Loucy (cell line): ENCODE measurements around the gene CAMKV.

Experiments
- EZH2phosphoT487 ChIP-seq: fragments of 200-600 bp; IDR thresholded peaks from 2 replicates; pipeline ENCODE4 v1.6.1; 2018; ENCODE audit warnings: antibody characterized with exemption, mild to moderate bottlenecking, moderate library complexity, borderline replicate concordance
- TF ChIP-seq, protein P1 (sequence below): fragments of 200-600 bp; sonication (generic); conservative IDR thresholded peaks from 2 replicates; pipeline ENCODE4 v1.5.1; 2014; ENCODE audit warnings: mild to moderate bottlenecking, antibody characterized with exemption, low read length

DNA sequence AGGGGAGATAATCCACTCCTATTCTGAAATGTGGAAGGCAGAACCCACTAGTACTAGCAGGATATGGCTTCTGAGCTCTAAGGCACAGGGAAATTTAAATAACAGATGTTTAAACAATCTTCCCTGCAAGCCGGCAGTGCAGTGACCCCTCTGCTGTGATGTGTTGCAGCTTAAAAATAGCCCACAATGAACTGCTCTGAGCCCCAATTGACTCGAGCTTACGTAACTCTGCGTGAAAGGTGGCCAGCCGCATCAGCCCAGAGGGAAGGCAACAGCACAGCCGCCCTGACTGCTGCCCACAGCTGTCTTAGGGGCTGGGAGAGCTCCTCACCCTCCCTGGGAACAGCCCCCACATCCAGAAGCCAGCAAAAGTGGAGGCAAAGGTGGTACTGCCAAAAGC lies 12.5 kb upstream of the CAMKV start:
- TF ChIP-seq, protein P1, sequence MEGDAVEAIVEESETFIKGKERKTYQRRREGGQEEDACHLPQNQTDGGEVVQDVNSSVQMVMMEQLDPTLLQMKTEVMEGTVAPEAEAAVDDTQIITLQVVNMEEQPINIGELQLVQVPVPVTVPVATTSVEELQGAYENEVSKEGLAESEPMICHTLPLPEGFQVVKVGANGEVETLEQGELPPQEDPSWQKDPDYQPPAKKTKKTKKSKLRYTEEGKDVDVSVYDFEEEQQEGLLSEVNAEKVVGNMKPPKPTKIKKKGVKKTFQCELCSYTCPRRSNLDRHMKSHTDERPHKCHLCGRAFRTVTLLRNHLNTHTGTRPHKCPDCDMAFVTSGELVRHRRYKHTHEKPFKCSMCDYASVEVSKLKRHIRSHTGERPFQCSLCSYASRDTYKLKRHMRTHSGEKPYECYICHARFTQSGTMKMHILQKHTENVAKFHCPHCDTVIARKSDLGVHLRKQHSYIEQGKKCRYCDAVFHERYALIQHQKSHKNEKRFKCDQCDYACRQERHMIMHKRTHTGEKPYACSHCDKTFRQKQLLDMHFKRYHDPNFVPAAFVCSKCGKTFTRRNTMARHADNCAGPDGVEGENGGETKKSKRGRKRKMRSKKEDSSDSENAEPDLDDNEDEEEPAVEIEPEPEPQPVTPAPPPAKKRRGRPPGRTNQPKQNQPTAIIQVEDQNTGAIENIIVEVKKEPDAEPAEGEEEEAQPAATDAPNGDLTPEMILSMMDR = no peak
- no peak for TF ChIP-seq EZH2phosphoT487
